Measurements from ENCODE around the gene SPATA32. TPM values are rescaled to one million over a fixed set of nuclear protein-coding genes. Genes with fewer than 3 reads are reported as not detected.
A peak's percentile ranks its signal among the peaks of the same experiment; 100 is the strongest.

Gene SPATA32
- total and polyA plus RNA-seq, 8 donors, result 0.13 to 0.69 (median 0.44) TPM; not detected in 2

DNA sequence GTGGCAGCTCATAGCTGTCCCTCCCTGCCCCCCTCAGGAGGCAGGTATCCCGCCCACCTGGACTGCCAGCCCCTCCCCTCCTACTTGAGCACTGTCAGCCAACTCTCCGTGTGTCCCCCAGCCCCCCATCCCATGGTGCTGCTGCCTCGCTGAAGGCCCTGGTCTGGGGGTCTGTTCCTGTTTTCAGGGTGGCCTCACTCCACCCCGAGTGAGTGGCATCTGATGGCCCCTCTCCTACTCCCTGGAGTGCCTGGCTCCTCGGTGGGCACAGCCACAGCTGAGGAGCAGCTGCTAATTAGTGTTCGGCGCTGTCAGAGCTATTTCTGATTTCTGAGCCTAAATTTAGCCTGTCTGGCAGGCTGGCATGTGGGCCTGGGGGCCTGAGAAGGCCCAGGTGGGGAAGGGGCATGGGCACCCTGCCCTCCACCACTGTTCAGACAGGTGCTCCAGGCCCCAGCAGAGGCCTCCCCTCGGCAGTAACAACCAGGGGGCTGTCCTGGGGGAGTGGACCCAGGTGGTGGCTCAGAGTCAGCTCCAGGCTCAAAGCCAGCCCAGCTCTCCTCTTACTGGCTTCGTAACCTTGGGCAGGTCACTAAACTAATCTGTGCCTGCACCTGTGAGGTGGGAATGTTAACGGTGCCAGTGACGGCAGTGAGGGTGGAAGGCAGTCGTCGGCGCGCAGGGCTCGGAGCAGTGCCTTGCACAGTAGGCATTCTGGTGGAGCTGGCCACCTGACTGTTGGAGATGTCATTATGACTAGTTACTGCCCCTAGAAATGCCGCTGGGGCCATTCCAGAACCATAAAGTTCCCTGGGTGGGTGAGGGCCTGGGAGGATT is 33.8 kb downstream of the SPATA32 start:
- Histone ChIP-seq H3K36me3 (peaks cover 0 to 4% of the 10 kb centered on the region in 2 donors), H3K4me1 (peaks cover 40 to 98% of the 10 kb centered on the region in 2 donors), H3K27ac (peak overlapping the region; percentile 84 to 97), H3K9me3 (no peaks in the 10 kb centered on the region), H3K4me3 (peak overlapping the region in 1 of 2 donors; percentile 72), H3K27me3 (no peaks in the 10 kb centered on the region)
- TF ChIP-seq, protein P1, sequence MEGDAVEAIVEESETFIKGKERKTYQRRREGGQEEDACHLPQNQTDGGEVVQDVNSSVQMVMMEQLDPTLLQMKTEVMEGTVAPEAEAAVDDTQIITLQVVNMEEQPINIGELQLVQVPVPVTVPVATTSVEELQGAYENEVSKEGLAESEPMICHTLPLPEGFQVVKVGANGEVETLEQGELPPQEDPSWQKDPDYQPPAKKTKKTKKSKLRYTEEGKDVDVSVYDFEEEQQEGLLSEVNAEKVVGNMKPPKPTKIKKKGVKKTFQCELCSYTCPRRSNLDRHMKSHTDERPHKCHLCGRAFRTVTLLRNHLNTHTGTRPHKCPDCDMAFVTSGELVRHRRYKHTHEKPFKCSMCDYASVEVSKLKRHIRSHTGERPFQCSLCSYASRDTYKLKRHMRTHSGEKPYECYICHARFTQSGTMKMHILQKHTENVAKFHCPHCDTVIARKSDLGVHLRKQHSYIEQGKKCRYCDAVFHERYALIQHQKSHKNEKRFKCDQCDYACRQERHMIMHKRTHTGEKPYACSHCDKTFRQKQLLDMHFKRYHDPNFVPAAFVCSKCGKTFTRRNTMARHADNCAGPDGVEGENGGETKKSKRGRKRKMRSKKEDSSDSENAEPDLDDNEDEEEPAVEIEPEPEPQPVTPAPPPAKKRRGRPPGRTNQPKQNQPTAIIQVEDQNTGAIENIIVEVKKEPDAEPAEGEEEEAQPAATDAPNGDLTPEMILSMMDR (IDR thresholded peaks at IDR 0.05), result no peak
- no peak for ATAC-seq
- intact Hi-C loops (cut with DNase I), result no loop called here
- peak in 1 of 4 donors; percentile 71 for DNase-seq

DNA sequence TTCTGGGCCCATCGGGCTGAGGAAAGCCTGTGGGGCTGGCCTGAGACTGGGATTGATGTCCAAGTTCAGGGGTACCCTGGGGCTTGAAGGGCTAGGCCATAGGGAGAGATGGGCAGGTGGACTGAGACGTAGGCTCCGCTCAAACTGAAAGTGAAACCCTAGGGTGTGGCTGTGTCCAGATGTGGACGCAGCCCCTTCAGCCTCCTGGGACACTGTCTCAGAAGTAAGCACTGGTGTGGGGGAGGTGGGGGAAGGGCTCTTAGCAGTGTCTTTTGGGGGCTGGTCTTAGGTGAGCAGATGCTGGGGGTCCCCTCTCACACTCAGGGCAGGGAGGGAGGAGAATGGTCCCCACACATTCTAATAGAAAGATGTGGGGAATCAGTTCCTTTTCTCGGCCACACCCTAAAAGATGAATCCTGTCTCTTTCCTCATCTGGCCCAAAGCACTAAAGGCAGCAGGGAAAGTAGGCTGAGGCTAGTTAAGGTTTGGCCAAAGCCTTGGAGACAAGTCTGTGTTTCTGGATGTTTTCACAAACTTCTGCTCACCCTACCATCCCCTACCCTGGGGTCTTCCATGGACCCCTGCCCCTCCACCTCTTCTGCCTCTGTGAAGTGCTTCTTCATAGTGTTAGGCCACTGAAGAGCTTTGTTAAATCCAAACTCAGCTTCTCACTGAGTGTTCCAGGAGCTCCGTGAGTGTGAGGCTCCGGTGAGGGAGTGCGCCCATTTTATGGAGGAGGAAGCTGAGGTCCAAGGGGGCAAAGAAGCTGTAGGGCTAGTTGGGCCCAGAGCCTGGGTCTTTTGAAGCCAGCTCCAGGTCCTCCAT is 34.6 kb downstream of the SPATA32 start:
- intact Hi-C loops (cut with DNase I), result no loop called here
- Histone ChIP-seq H3K4me3 (peak overlapping the region in 1 of 2 donors; percentile 72), H3K9me3 (no peaks in the 10 kb centered on the region), H3K36me3 (no peaks in the 10 kb centered on the region), H3K27ac (peak overlapping the region; percentile 84 to 97), H3K27me3 (peaks cover 0 to 5% of the 10 kb centered on the region in 2 donors), H3K4me1 (peaks cover 40 to 92% of the 10 kb centered on the region in 2 donors)
- peak in 1 of 4 donors; percentile 54 for DNase-seq
- no peak for ATAC-seq
- TF ChIP-seq, protein P1 (IDR thresholded peaks at IDR 0.05), result no peak

GRCh38 chr17:45226576-45226975 is 35.3 kb downstream of the SPATA32 start:
- H3K27ac ChIP-seq, result peak overlapping the region; percentile 84 to 97
- peaks cover 40 to 88% of the 10 kb centered on the region in 2 donors for H3K4me1 ChIP-seq
- H3K36me3 ChIP-seq, result no peaks in the 10 kb centered on the region
- TF ChIP-seq, protein P1 (IDR thresholded peaks at IDR 0.05), result no peak
- intact Hi-C loops (cut with DNase I), result no loop called here
- no peak for ATAC-seq
- H3K4me3 ChIP-seq, result peak overlapping the region in 1 of 2 donors; percentile 72
- peaks cover 0 to 12% of the 10 kb centered on the region in 2 donors for H3K27me3 ChIP-seq
- no peaks in the 10 kb centered on the region for H3K9me3 ChIP-seq
- no peak for DNase-seq

DNA sequence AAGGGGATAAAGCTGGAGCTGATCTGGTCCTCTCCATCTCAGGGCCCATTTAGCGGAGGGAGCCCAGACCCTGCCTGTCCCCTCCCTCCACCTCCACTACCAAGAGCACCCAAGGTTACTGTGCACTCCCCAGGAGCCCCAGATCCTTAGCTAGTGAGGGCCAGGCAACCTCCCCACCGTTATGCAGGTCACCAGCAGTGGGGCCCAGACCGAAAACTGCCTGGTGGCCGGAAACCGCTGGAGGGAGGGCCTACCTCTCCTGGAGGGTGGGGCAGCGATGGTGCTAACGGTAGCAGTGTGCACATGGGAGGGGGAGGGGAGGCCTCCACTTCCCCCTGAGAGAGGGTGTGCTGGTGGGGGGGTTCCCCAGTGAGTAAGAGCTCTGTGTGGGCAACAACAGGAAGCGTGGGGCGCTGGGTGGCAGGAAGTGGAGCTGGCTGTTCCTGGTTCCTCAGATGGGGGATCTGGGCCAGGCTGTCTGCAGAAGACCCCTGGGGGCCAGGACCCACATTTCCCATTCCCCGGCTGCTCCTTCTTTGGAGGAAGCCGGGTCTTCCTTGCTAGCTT is 35.8 kb downstream of the SPATA32 start:
- no peaks in the 10 kb centered on the region for H3K9me3 ChIP-seq
- H3K4me1 ChIP-seq, result peaks cover 37 to 88% of the 10 kb centered on the region in 2 donors
- DNase-seq (peak in 2 of 4 donors; percentile 94 to 96), ATAC-seq (peak; percentile 54)
- peaks cover 0 to 17% of the 10 kb centered on the region in 2 donors for H3K27me3 ChIP-seq
- H3K36me3 ChIP-seq, result no peaks in the 10 kb centered on the region
- H3K27ac ChIP-seq, result peak overlapping the region; percentile 84 to 97
- H3K4me3 ChIP-seq, result peak overlapping the region in 1 of 2 donors; percentile 72
- TF ChIP-seq, protein P1 (IDR thresholded peaks at IDR 0.05), result no peak
- intact Hi-C loops (cut with DNase I), result no loop called here
